Hepatocyte (in vitro differentiated cells): Measurements from ENCODE around the gene FMO1.

Experiments used
- EZH2 ChIP-seq: fragments of 200-600 bp; sonication (generic); IDR thresholded peaks from 2 replicates; pipeline ENCODE4 v1.6.1; 2016; ENCODE audit warnings: antibody characterized with exemption, mild to moderate bottlenecking, borderline replicate concordance
- TF ChIP-seq, protein P1 (sequence below): fragments of 200-600 bp; sonication (generic); IDR thresholded peaks from 2 replicates; pipeline ENCODE4 v1.5.1; 2016; ENCODE audit warnings: antibody characterized with exemption, mild to moderate bottlenecking; ENCODE audit not compliant: poor library complexity

DNA sequence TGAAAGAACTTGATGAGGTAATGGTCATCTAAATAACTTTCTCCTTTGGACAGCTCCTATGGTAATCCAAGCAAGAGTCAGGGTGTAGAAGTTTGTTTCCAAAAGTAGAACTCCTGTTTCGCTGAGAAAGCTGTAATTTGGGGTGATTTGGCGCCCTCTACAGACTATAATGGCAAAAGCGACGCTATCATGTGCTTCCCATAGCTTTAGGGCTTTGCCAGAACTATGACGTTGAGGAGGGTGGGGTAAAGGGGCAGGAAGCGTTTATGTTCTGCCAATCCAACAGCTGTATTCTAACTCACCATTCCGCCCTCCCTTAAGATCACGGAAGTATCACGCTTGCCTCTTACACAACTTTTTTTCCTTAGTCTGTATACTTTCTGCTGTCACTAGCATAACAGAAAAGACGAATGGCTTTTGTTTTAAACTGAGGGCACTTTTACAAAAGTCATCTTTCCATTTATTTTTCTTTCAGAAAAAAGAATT, 65.6 kb downstream of the FMO1 start, which contains the start of gene FMO4:
- TF ChIP-seq, protein P1, sequence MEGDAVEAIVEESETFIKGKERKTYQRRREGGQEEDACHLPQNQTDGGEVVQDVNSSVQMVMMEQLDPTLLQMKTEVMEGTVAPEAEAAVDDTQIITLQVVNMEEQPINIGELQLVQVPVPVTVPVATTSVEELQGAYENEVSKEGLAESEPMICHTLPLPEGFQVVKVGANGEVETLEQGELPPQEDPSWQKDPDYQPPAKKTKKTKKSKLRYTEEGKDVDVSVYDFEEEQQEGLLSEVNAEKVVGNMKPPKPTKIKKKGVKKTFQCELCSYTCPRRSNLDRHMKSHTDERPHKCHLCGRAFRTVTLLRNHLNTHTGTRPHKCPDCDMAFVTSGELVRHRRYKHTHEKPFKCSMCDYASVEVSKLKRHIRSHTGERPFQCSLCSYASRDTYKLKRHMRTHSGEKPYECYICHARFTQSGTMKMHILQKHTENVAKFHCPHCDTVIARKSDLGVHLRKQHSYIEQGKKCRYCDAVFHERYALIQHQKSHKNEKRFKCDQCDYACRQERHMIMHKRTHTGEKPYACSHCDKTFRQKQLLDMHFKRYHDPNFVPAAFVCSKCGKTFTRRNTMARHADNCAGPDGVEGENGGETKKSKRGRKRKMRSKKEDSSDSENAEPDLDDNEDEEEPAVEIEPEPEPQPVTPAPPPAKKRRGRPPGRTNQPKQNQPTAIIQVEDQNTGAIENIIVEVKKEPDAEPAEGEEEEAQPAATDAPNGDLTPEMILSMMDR, result peak; percentile 92
- no peak for TF ChIP-seq EZH2
